Thymus (tissue), 11 donors: ENCODE measurements around the gene VWF. TPM values are rescaled to one million over a fixed set of nuclear protein-coding genes. Genes with fewer than 3 reads are reported as not detected.

Experiments used
- DNase-seq, 9 donors: peaks; one replicate each; pipeline ENCODE4 v3.0.0-alpha.2; 2013; ENCODE audit warnings: low spot score in 9 of 9, low read depth in 6 of 9, missing footprints in 1 of 9
- H3K27ac ChIP-seq, 2 donors: one replicate each; pipeline ENCODE4 v1.5.1; 2013; ENCODE audit warnings: control low read depth in 1 of 2, low read depth in 1 of 2, low read length in 1 of 2, mild to moderate bottlenecking in 1 of 2, moderate library complexity in 1 of 2
- H3K27me3 ChIP-seq, 2 donors: one replicate each; pipeline ENCODE4 v1.5.1; 2013; ENCODE audit warnings: low read length in 1 of 2; ENCODE audit not compliant: control insufficient read depth in 2 of 2, insufficient read depth in 1 of 2
- H3K36me3 ChIP-seq, 2 donors: one replicate each; pipeline ENCODE4 v1.5.1; 2013; ENCODE audit warnings: low read length in 1 of 2, mild to moderate bottlenecking in 1 of 2, moderate library complexity in 1 of 2; ENCODE audit not compliant: control insufficient read depth in 2 of 2, insufficient read depth in 2 of 2
- H3K4me1 ChIP-seq, 2 donors: one replicate each; pipeline ENCODE4 v1.5.1; 2013; ENCODE audit warnings: low read length in 2 of 2; ENCODE audit not compliant: control insufficient read depth in 2 of 2, insufficient read depth in 2 of 2
- H3K4me3 ChIP-seq, 2 donors: one replicate each; pipeline ENCODE4 v1.5.1; 2013; ENCODE audit warnings: low read length in 2 of 2, control low read depth in 1 of 2, mild to moderate bottlenecking in 1 of 2
- H3K9me3 ChIP-seq, 2 donors: one replicate each; pipeline ENCODE4 v1.5.1; 2013; ENCODE audit warnings: low read length in 1 of 2, mild to moderate bottlenecking in 1 of 2; ENCODE audit not compliant: control insufficient read depth in 2 of 2, insufficient read depth in 1 of 2
- WGBS: extraction: QIAGEN DNeasy Blood & Tissue Kit; methylation state at CpG from one replicate; pipeline ENCODE4 v1.1.7; 2013; 5-methylcytosine and 5-hydroxymethylcytosine counted together
- polyA plus RNA-seq: library from polyadenylated mRNA; stranded (reverse); fragments of 200-250 nt; gene quantifications from one replicate; pipeline ENCODE4 v1.2.3, GENCODE V29; 2013
- total RNA-seq: library from RNA; stranded (reverse); fragments of 120-200 nt; gene quantifications from one replicate; pipeline ENCODE4 v1.2.4, GENCODE V29; 2013
- donor health status: healthy.

VWF gene
- total and polyA plus RNA-seq, 2 donors, result 6.7 to 33.8 TPM

- no peak for DNase-seq
- H3K27ac ChIP-seq, result no peak overlapping the region
- no peaks in the 10 kb centered on the region for H3K9me3 ChIP-seq
- no peak overlapping the region for H3K4me3 ChIP-seq
- peaks cover 0 to 5% of the 10 kb centered on the region in 2 donors for H3K4me1 ChIP-seq
- H3K27me3 ChIP-seq, result peaks cover 0 to 17% of the 10 kb centered on the region in 2 donors
- no peaks in the 10 kb centered on the region for H3K36me3 ChIP-seq
- 96% methylated on average over 4 of the region's 4 CpGs for WGBS
These were observed 70.9 kb downstream of the VWF start for GRCh38 chr12:6053541-6053940.

GRCh38 chr12:6052940-6053329 lies 71.5 kb downstream of the VWF start:
- H3K36me3 ChIP-seq, result no peaks in the 10 kb centered on the region
- 96% methylated on average over 4 of the region's 4 CpGs for WGBS

GRCh38 chr12:6052206-6052939 lies 72.1 kb downstream of the VWF start:
- no peak for DNase-seq
- Histone ChIP-seq H3K36me3 (no peaks in the 10 kb centered on the region), H3K27ac (no peak overlapping the region), H3K4me3 (no peak overlapping the region), H3K9me3 (no peaks in the 10 kb centered on the region), H3K4me1 (peaks cover 0 to 5% of the 10 kb centered on the region in 2 donors), H3K27me3 (peaks cover 0 to 10% of the 10 kb centered on the region in 2 donors)
- WGBS, result 96% methylated on average over 9 of the region's 9 CpGs

More at GRCh38 chr12:6052940-6053329, 71.5 kb downstream of the VWF start:
- DNase-seq, result no peak
- Histone ChIP-seq H3K4me3 (no peak overlapping the region), H3K27ac (no peak overlapping the region), H3K27me3 (peaks cover 0 to 15% of the 10 kb centered on the region in 2 donors), H3K9me3 (no peaks in the 10 kb centered on the region), H3K4me1 (peaks cover 0 to 5% of the 10 kb centered on the region in 2 donors)

- Histone ChIP-seq H3K9me3 (no peaks in the 10 kb centered on the region), H3K27ac (no peak overlapping the region), H3K36me3 (no peaks in the 10 kb centered on the region), H3K27me3 (no peaks in the 10 kb centered on the region), H3K4me3 (no peak overlapping the region), H3K4me1 (no peaks in the 10 kb centered on the region)
- 97% methylated on average over 8 of the region's 8 CpGs for WGBS
- DNase-seq, result no peak
These were observed 74.5 kb downstream of the VWF start for GRCh38 chr12:6049992-6050391.

- H3K4me1 ChIP-seq, result no peaks in the 10 kb centered on the region
- no peaks in the 10 kb centered on the region for H3K27me3 ChIP-seq
- H3K27ac ChIP-seq, result no peak overlapping the region
- no peak for DNase-seq
- H3K36me3 ChIP-seq, result no peaks in the 10 kb centered on the region
- H3K4me3 ChIP-seq, result no peak overlapping the region
- H3K9me3 ChIP-seq, result no peaks in the 10 kb centered on the region
These were observed 74.9 kb downstream of the VWF start for GRCh38 chr12:6049587-6049986.

DNA sequence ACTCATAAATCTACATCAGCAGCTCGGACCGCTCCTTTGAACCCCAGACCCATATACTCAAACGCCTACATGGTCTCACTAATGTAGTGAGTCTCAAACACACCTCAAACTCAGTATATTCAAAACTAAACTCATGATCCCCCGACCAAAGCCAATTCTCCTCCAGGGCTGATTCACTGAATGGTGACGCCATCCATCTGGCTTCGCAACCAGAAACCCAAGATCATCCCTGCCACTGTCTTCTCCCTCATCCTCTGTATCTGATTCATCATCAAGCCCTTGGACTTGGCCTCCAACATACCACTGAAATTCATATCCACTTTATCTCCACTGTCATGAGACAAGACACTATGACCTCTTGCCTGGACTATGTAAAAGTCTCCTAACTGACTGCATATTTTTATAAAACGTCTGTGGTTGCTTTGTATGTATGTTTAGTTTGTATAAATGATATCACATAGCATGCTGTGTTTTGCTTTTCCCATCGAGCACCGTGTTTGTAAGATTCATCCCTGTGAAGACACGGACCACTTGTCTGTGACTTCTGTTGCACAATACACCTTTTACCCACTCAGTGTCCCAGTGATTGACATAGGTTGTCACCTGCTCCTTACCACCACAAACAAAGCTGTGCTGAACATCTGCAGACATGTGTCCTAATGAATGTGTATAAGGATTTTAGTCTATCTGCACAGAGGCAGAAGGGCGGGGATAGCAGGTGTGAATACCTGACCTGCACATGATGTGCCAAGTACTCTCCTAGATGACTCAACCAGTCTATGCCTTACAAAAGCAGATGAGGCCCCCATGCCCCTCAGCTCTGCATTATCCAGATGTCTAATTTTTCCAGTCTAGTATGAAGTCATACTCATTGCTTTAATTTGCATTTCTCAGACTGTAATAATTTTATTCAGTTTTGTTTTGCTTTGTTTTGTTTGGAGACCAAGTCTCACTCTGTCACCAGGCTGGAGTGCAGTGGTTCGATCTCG lies 76.9 kb downstream of the VWF start:
- H3K36me3 ChIP-seq, result no peaks in the 10 kb centered on the region
- WGBS, result 94% methylated on average over 13 of the region's 13 CpGs

GRCh38 chr12:6046511-6047180 lies 77.8 kb downstream of the VWF start:
- Histone ChIP-seq H3K36me3 (no peaks in the 10 kb centered on the region), H3K27me3 (no peaks in the 10 kb centered on the region), H3K9me3 (no peaks in the 10 kb centered on the region), H3K27ac (no peak overlapping the region), H3K4me3 (no peak overlapping the region), H3K4me1 (no peaks in the 10 kb centered on the region)
- WGBS, result 96% methylated on average over 17 of the region's 17 CpGs
- no peak for DNase-seq

More for the DNA sequence above, 76.9 kb downstream of the VWF start:
- DNase-seq, result no peak
- no peak overlapping the region for H3K4me3 ChIP-seq
- H3K27ac ChIP-seq, result no peak overlapping the region
- no peaks in the 10 kb centered on the region for H3K4me1 ChIP-seq
- no peaks in the 10 kb centered on the region for H3K27me3 ChIP-seq
- H3K9me3 ChIP-seq, result no peaks in the 10 kb centered on the region

DNA sequence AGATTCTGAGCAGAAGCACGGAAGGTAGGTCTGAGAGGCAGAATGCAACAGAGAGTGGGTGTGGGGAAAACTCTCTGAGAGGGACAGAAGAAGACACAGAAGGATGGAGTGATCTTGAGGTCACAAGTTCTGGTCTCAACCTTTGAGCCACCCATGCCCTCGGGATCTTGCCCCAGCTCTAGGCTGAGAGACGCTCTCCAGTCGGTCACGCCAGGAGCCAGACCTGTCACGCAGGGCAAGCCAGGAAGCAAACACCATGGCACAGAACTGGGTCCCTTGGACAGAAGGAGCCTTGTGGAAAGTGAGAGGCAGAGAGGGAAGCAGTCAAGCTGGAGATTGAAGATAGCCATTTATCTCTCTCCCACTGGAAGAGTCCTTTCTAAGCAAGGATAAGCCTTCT lies 79.0 kb downstream of the VWF start:
- Histone ChIP-seq H3K36me3 (no peaks in the 10 kb centered on the region), H3K27ac (no peak overlapping the region), H3K4me3 (no peak overlapping the region), H3K27me3 (no peaks in the 10 kb centered on the region), H3K4me1 (no peaks in the 10 kb centered on the region), H3K9me3 (no peaks in the 10 kb centered on the region)
- WGBS, result 94% methylated on average over 6 of the region's 6 CpGs
- DNase-seq, result no peak

DNA sequence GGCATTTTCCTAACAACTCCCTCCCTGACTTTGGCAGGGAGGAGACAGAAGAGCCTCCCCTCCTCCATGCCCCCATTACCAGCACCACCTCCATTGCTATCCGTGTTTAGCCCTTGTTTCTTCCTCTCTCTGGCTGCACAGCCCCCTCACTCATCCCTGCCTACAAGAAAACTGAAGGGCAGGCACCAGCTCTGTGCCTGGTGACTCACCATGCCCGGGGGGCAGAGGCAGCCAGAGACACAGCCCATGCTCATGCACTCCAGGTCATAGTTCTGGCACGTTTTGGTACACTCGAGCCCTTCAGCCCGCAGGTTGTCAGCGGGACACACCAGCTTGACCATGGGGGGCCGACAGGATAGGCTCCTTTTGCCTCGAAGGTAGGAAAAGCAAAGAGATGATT lies 80.4 kb downstream of the VWF start:
- no peaks in the 10 kb centered on the region for H3K4me1 ChIP-seq
- no peaks in the 10 kb centered on the region for H3K36me3 ChIP-seq
- H3K4me3 ChIP-seq, result no peak overlapping the region
- WGBS, result 93% methylated on average over 8 of the region's 8 CpGs
- DNase-seq, result no peak
- no peak overlapping the region for H3K27ac ChIP-seq
- no peaks in the 10 kb centered on the region for H3K9me3 ChIP-seq
- no peaks in the 10 kb centered on the region for H3K27me3 ChIP-seq
